Activated naive CD4-positive, alpha-beta T cell treated with anti-CD3 and anti-CD28 coated beads, Interleukin-2, amount 10 ng/mL, durations not matched to agents 7 days and 5 days (primary cell): Measurements from ENCODE around the gene GRIK4.

Source experiments
- CTCF ChIA-PET: fragments of 350-600 bp; sonication (Branson Sonifier 250); formaldehyde crosslinking; loops from one replicate; lab custom pipeline; 2021; ENCODE audit warnings: antibody characterized with exemption; lab: Charles Lee
- DNase-seq: peaks from one replicate; pipeline ENCODE4 v3.0.0-alpha.2; 2020
- H3K27ac Mint-ChIP-seq: one replicate; pipeline ENCODE4 v1.8.0; 2021; ENCODE audit warnings: mild to moderate bottlenecking, moderate library complexity, mixed read lengths
- H3K27me3 Mint-ChIP-seq: one replicate; pipeline ENCODE4 v1.8.0; 2021; ENCODE audit warnings: mild to moderate bottlenecking, mixed read lengths
- H3K36me3 Mint-ChIP-seq: one replicate; pipeline ENCODE4 v1.8.0; 2021; ENCODE audit warnings: mixed read lengths
- H3K4me1 Mint-ChIP-seq: one replicate; pipeline ENCODE4 v1.8.0; 2021; ENCODE audit warnings: mixed read lengths
- H3K4me3 Mint-ChIP-seq: one replicate; pipeline ENCODE4 v1.8.0; 2021; ENCODE audit warnings: mild to moderate bottlenecking, moderate library complexity, mixed read lengths
- H3K9me3 Mint-ChIP-seq: one replicate; pipeline ENCODE4 v1.8.0; 2021; ENCODE audit warnings: mixed read lengths

The GRIK4 gene

GRCh38 chr11:120660024-120660565 lies 148.5 kb downstream of the GRIK4 start:
- Mint-ChIP-seq H3K27ac (no peak overlapping the region), H3K9me3 (no peaks in the 10 kb centered on the region), H3K27me3 (peaks cover 9% of the 10 kb centered on the region), H3K4me3 (no peak overlapping the region), H3K4me1 (no peaks in the 10 kb centered on the region), H3K36me3 (no peaks in the 10 kb centered on the region)
- peak; percentile 48 for DNase-seq
- CTCF ChIA-PET: no interaction called here

- no peaks in the 10 kb centered on the region for H3K4me1 Mint-ChIP-seq
- peaks cover 13% of the 10 kb centered on the region for H3K27me3 Mint-ChIP-seq
- no peak for DNase-seq
- no peak overlapping the region for H3K27ac Mint-ChIP-seq
- H3K4me3 Mint-ChIP-seq: no peak overlapping the region
- CTCF ChIA-PET: no interaction called here
- H3K9me3 Mint-ChIP-seq: no peaks in the 10 kb centered on the region
- no peaks in the 10 kb centered on the region for H3K36me3 Mint-ChIP-seq
Observed at GRCh38 chr11:120662071-120662676, 150.6 kb downstream of the GRIK4 start.

- Mint-ChIP-seq H3K36me3 (no peaks in the 10 kb centered on the region), H3K9me3 (no peaks in the 10 kb centered on the region), H3K27me3 (peaks cover 13% of the 10 kb centered on the region), H3K4me3 (no peak overlapping the region), H3K4me1 (no peaks in the 10 kb centered on the region), H3K27ac (no peak overlapping the region)
- CTCF ChIA-PET: no interaction called here
- no peak for DNase-seq
Observed at GRCh38 chr11:120663142-120663541, 151.6 kb downstream of the GRIK4 start.

- no peaks in the 10 kb centered on the region for H3K36me3 Mint-ChIP-seq
- H3K27ac Mint-ChIP-seq: no peak overlapping the region
- H3K27me3 Mint-ChIP-seq: peaks cover 4% of the 10 kb centered on the region
- no peak overlapping the region for H3K4me3 Mint-ChIP-seq
- H3K9me3 Mint-ChIP-seq: no peaks in the 10 kb centered on the region
- CTCF ChIA-PET: no interaction called here
- no peaks in the 10 kb centered on the region for H3K4me1 Mint-ChIP-seq
- no peak for DNase-seq
Observed at GRCh38 chr11:120666121-120666639, 154.6 kb downstream of the GRIK4 start.

- Mint-ChIP-seq H3K9me3 (no peaks in the 10 kb centered on the region), H3K27ac (no peak overlapping the region), H3K4me3 (no peak overlapping the region), H3K27me3 (peaks cover 4% of the 10 kb centered on the region), H3K36me3 (no peaks in the 10 kb centered on the region), H3K4me1 (no peaks in the 10 kb centered on the region)
- DNase-seq: no peak
- CTCF ChIA-PET: no interaction called here
Observed at GRCh38 chr11:120667281-120667680, 155.7 kb downstream of the GRIK4 start.

GRCh38 chr11:120667934-120668333 lies 156.4 kb downstream of the GRIK4 start:
- CTCF ChIA-PET: interaction anchor here (0.7 kb wide), 1 partner anchor 17 kb away, joined by 3 read pairs; no protein-coding TSS in a partner anchor
- no peaks in the 10 kb centered on the region for H3K36me3 Mint-ChIP-seq
- no peaks in the 10 kb centered on the region for H3K4me1 Mint-ChIP-seq

GRCh38 chr11:120668537-120668936 lies 157.0 kb downstream of the GRIK4 start:
- no peaks in the 10 kb centered on the region for H3K4me1 Mint-ChIP-seq
- no peak for DNase-seq
- no peak overlapping the region for H3K4me3 Mint-ChIP-seq
- H3K36me3 Mint-ChIP-seq: no peaks in the 10 kb centered on the region
- H3K27ac Mint-ChIP-seq: no peak overlapping the region
- peaks cover 4% of the 10 kb centered on the region for H3K27me3 Mint-ChIP-seq
- H3K9me3 Mint-ChIP-seq: no peaks in the 10 kb centered on the region
- CTCF ChIA-PET: interaction anchor here (0.7 kb wide), 1 partner anchor 17 kb away, joined by 3 read pairs; no protein-coding TSS in a partner anchor

More at GRCh38 chr11:120667934-120668333, 156.4 kb downstream of the GRIK4 start:
- Mint-ChIP-seq H3K27me3 (peaks cover 4% of the 10 kb centered on the region), H3K4me3 (no peak overlapping the region), H3K27ac (no peak overlapping the region), H3K9me3 (no peaks in the 10 kb centered on the region)
- no peak for DNase-seq

- Mint-ChIP-seq H3K4me1 (no peaks in the 10 kb centered on the region), H3K27ac (no peak overlapping the region), H3K36me3 (no peaks in the 10 kb centered on the region), H3K27me3 (peaks cover 6% of the 10 kb centered on the region), H3K9me3 (no peaks in the 10 kb centered on the region), H3K4me3 (no peak overlapping the region)
- DNase-seq: no peak
- CTCF ChIA-PET: interaction anchor here (1.6 kb wide), 1 partner anchor 10 kb away, joined by 5 read pairs; no protein-coding TSS in a partner anchor
Observed at GRCh38 chr11:120674542-120674941, 163.0 kb downstream of the GRIK4 start.

GRCh38 chr11:120675171-120675570 lies 163.6 kb downstream of the GRIK4 start:
- Mint-ChIP-seq H3K36me3 (no peaks in the 10 kb centered on the region), H3K27ac (no peak overlapping the region), H3K27me3 (peaks cover 6% of the 10 kb centered on the region), H3K9me3 (no peaks in the 10 kb centered on the region), H3K4me1 (no peaks in the 10 kb centered on the region), H3K4me3 (no peak overlapping the region)
- CTCF ChIA-PET: interaction anchor here (1.6 kb wide), 1 partner anchor 10 kb away, joined by 5 read pairs; no protein-coding TSS in a partner anchor
- no peak for DNase-seq

- CTCF ChIA-PET: no interaction called here
- Mint-ChIP-seq H3K36me3 (no peaks in the 10 kb centered on the region), H3K9me3 (no peaks in the 10 kb centered on the region), H3K27me3 (peaks cover 11% of the 10 kb centered on the region), H3K27ac (no peak overlapping the region), H3K4me1 (no peaks in the 10 kb centered on the region), H3K4me3 (no peak overlapping the region)
- no peak for DNase-seq
Observed at GRCh38 chr11:120676991-120677390, 165.4 kb downstream of the GRIK4 start.

GRCh38 chr11:120680322-120680721 lies 168.8 kb downstream of the GRIK4 start:
- Mint-ChIP-seq H3K9me3 (no peaks in the 10 kb centered on the region), H3K4me1 (no peaks in the 10 kb centered on the region), H3K27me3 (peaks cover 12% of the 10 kb centered on the region), H3K4me3 (no peak overlapping the region), H3K27ac (no peak overlapping the region), H3K36me3 (no peaks in the 10 kb centered on the region)
- no peak for DNase-seq
- CTCF ChIA-PET: no interaction called here

GRCh38 chr11:120681434-120682331 lies 170.1 kb downstream of the GRIK4 start:
- H3K27me3 Mint-ChIP-seq: peaks cover 17% of the 10 kb centered on the region
- H3K36me3 Mint-ChIP-seq: no peaks in the 10 kb centered on the region
- no peak overlapping the region for H3K27ac Mint-ChIP-seq
- CTCF ChIA-PET: no interaction called here
- H3K4me1 Mint-ChIP-seq: no peaks in the 10 kb centered on the region
- H3K4me3 Mint-ChIP-seq: no peak overlapping the region
- no peak for DNase-seq
- no peaks in the 10 kb centered on the region for H3K9me3 Mint-ChIP-seq

- Mint-ChIP-seq H3K9me3 (no peaks in the 10 kb centered on the region), H3K36me3 (no peaks in the 10 kb centered on the region), H3K4me3 (no peak overlapping the region), H3K27me3 (peaks cover 17% of the 10 kb centered on the region), H3K4me1 (no peaks in the 10 kb centered on the region), H3K27ac (no peak overlapping the region)
- CTCF ChIA-PET: no interaction called here
- DNase-seq: no peak
Observed at GRCh38 chr11:120682332-120682649, 170.7 kb downstream of the GRIK4 start.

GRCh38 chr11:120682866-120683265 lies 171.3 kb downstream of the GRIK4 start:
- CTCF ChIA-PET: no interaction called here
- Mint-ChIP-seq H3K4me1 (no peaks in the 10 kb centered on the region), H3K36me3 (no peaks in the 10 kb centered on the region), H3K27ac (no peak overlapping the region), H3K27me3 (peaks cover 17% of the 10 kb centered on the region), H3K4me3 (no peak overlapping the region), H3K9me3 (no peaks in the 10 kb centered on the region)
- no peak for DNase-seq
